Activated CD4-positive, alpha-beta T cell treated with anti-CD3 and anti-CD28 coated beads, Interleukin-2, amount 10 ng/mL, durations not matched to agents 7 days and 5 days (primary cell): ENCODE measurements around the gene RARS1. TPM values are rescaled to one million over a fixed set of nuclear protein-coding genes. Genes with fewer than 3 reads are reported as not detected.

Experiments
- CTCF ChIA-PET: fragments of 350-600 bp; sonication (Branson Sonifier 250); formaldehyde crosslinking; loops from one replicate; lab custom pipeline; 2021; ENCODE audit warnings: antibody characterized with exemption; lab: Charles Lee
- POLR2A ChIA-PET: fragments of 350-600 bp; sonication (Branson Sonifier 250); formaldehyde crosslinking; loops from one replicate; lab custom pipeline; 2021; ENCODE audit warnings: antibody characterized with exemption; lab: Charles Lee
- DNase-seq: peaks from one replicate; pipeline ENCODE4 v3.0.0-alpha.2; 2020
- H3K27ac Mint-ChIP-seq: one replicate; pipeline ENCODE4 v1.8.0; 2021; ENCODE audit warnings: mild to moderate bottlenecking, moderate library complexity, mixed read lengths
- H3K27me3 Mint-ChIP-seq: one replicate; pipeline ENCODE4 v1.8.0; 2021; ENCODE audit warnings: mixed read lengths
- H3K36me3 Mint-ChIP-seq: one replicate; pipeline ENCODE4 v1.8.0; 2021; ENCODE audit warnings: low read depth, mixed read lengths
- H3K4me1 Mint-ChIP-seq: one replicate; pipeline ENCODE4 v1.8.0; 2021; ENCODE audit warnings: mixed read lengths
- H3K4me3 Mint-ChIP-seq: one replicate; pipeline ENCODE4 v1.8.0; 2021; ENCODE audit warnings: mild to moderate bottlenecking, moderate library complexity, mixed read lengths
- H3K9me3 Mint-ChIP-seq: one replicate; pipeline ENCODE4 v1.8.0; 2021; ENCODE audit warnings: mixed read lengths
- total RNA-seq, 2 experiments: library from RNA; stranded (reverse); gene quantifications; one replicate each; pipeline ENCODE4 v1.2.3, GENCODE V29; 2021

The RARS1 gene
- total RNA-seq, 2 experiments from 2014 or later: 68.2 to 70.5 TPM

DNA sequence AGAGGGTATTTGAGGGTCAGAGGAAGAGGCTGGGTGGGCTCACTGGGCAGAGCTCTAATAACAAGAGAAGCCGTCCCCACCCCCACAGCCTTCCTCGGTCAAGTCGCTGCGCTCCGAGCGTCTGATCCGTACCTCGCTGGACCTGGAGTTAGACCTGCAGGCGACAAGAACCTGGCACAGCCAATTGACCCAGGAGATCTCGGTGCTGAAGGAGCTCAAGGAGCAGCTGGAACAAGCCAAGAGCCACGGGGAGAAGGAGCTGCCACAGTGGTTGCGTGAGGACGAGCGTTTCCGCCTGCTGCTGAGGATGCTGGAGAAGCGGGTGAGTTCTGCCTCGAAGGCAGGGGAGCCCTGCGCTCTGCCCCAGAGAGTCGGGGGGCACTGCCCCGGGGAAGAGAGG is 21.6 kb upstream of the RARS1 start:
- Mint-ChIP-seq H3K9me3 (no peaks in the 10 kb centered on the region), H3K36me3 (no peaks in the 10 kb centered on the region), H3K27me3 (no peaks in the 10 kb centered on the region), H3K4me1 (peaks cover 4% of the 10 kb centered on the region), H3K4me3 (no peak overlapping the region), H3K27ac (no peak overlapping the region)
- POLR2A ChIA-PET: no interaction called here
- no peak for DNase-seq
- CTCF ChIA-PET: no interaction called here

DNA sequence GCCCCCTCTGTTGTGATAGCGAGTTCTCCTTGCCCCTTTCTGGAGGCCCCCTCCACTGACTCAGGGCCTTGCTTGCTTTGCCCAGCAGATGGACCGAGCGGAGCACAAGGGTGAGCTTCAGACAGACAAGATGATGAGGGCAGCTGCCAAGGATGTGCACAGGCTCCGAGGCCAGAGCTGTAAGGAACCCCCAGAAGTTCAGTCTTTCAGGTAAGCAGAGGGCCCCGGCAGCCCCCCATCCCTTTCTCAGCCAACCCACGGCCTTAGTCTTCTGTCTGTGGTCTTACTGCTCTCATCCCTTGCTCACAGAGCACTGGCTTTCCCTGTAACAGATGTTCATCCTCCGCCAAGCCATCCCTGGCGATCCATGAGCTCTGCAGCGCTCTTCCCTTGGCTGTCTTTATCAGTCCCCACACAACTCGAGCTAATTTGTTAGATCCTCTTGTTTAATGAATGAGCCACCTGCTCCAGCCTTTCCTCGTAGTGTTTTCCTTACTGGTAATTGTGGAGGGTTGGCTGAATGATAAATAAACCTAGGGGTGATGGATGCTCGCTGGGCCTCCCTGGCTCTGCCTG is 18.4 kb upstream of the RARS1 start:
- ChIA-PET CTCF (interaction anchor here (0.6 kb wide), 1 partner anchor 37 kb away, joined by 3 read pairs; no protein-coding TSS in a partner anchor), POLR2A (no interaction called here)
- H3K4me3 Mint-ChIP-seq: no peak overlapping the region
- no peaks in the 10 kb centered on the region for H3K27me3 Mint-ChIP-seq
- H3K27ac Mint-ChIP-seq: no peak overlapping the region
- peaks cover 4% of the 10 kb centered on the region for H3K4me1 Mint-ChIP-seq
- DNase-seq: no peak
- H3K9me3 Mint-ChIP-seq: no peaks in the 10 kb centered on the region
- H3K36me3 Mint-ChIP-seq: no peaks in the 10 kb centered on the region

GRCh38 chr5:168468836-168469235 is 17.4 kb upstream of the RARS1 start:
- POLR2A ChIA-PET: no interaction called here
- Mint-ChIP-seq H3K27ac (no peak overlapping the region), H3K4me1 (peaks cover 3% of the 10 kb centered on the region), H3K9me3 (no peaks in the 10 kb centered on the region), H3K36me3 (no peaks in the 10 kb centered on the region), H3K27me3 (no peaks in the 10 kb centered on the region), H3K4me3 (no peak overlapping the region)
- CTCF ChIA-PET: no interaction called here
- no peak for DNase-seq

DNA sequence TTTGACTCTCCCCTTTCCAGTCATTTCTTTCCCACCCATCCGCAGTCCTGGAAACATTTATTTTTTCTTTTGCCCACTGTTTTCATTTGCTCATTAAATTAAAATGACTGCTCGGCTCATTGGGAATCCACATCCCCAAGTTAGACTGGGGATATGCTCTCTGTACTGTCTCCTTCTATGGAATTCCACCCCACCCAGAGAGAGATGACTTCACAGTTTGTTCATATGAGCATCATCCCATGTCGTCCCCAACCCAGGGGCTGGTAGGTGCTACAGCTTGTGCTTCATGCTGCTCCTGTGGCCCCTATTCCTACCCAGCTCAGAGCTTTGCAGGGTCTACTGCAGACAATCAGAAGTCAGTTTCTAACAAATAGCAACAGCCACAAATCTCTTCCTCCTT is 16.5 kb upstream of the RARS1 start:
- Mint-ChIP-seq H3K27ac (no peak overlapping the region), H3K4me3 (no peak overlapping the region), H3K9me3 (no peaks in the 10 kb centered on the region), H3K36me3 (no peaks in the 10 kb centered on the region), H3K4me1 (no peaks in the 10 kb centered on the region), H3K27me3 (no peaks in the 10 kb centered on the region)
- ChIA-PET POLR2A (no interaction called here), CTCF (no interaction called here)
- no peak for DNase-seq

- Mint-ChIP-seq H3K36me3 (no peaks in the 10 kb centered on the region), H3K27ac (no peak overlapping the region), H3K9me3 (no peaks in the 10 kb centered on the region), H3K4me3 (no peak overlapping the region), H3K4me1 (no peaks in the 10 kb centered on the region), H3K27me3 (no peaks in the 10 kb centered on the region)
- ChIA-PET POLR2A (no interaction called here), CTCF (interaction anchor here (1.0 kb wide), 1 partner anchor 30 kb away, joined by 3 read pairs; no protein-coding TSS in a partner anchor)
- DNase-seq: no peak
Measured at GRCh38 chr5:168471785-168472184, 14.5 kb upstream of the RARS1 start.

DNA sequence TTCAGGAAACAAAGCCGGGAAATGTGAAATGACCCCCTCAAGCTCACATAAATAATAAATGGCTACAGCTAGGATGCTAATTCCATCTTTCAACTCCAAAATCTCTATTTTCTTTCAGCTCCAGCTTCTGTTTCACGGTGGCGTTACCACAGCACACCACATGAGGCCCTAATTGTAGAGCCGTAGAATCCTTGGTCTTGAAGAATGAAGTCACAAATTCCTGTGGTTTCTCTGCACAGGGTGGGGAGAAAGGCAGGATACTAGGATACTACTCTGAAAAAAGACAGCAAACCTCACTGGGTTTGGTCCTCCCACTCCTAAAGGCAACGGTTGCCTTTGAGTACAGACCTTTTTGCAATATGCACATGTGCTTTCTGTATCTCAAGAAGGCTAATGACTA is 13.9 kb upstream of the RARS1 start:
- no peaks in the 10 kb centered on the region for H3K9me3 Mint-ChIP-seq
- POLR2A ChIA-PET: no interaction called here
- CTCF ChIA-PET: no interaction called here

DNA sequence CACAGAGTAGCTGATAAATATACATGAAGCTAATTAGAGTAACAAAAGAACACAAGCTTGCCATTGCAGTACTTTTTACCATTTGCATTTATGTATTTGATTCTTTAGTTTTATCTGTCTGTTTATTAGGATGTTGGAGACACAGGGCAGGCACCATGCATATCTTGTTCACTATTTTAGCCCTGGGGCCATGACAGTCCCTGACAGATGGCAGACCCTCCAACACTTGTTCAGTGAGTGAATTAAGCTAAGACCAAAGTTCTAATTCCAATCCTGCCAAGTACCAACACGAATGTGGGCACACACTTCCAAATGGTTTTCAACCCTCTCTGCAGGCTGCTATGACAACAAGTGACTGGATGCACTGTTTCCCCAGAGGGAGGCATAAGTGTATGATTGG is 12.0 kb upstream of the RARS1 start:
- Mint-ChIP-seq H3K4me3 (no peak overlapping the region), H3K27me3 (peaks cover 3% of the 10 kb centered on the region), H3K9me3 (no peaks in the 10 kb centered on the region), H3K36me3 (no peaks in the 10 kb centered on the region), H3K4me1 (no peaks in the 10 kb centered on the region), H3K27ac (no peak overlapping the region)
- POLR2A ChIA-PET: no interaction called here
- no peak for DNase-seq
- CTCF ChIA-PET: interaction anchor here (0.6 kb wide), 1 partner anchor 17 kb away, joined by 3 read pairs; no protein-coding TSS in a partner anchor

More for the DNA sequence above, 13.9 kb upstream of the RARS1 start:
- no peak overlapping the region for H3K4me3 Mint-ChIP-seq
- H3K4me1 Mint-ChIP-seq: no peaks in the 10 kb centered on the region
- no peaks in the 10 kb centered on the region for H3K36me3 Mint-ChIP-seq
- H3K27me3 Mint-ChIP-seq: no peaks in the 10 kb centered on the region
- no peak for DNase-seq
- no peak overlapping the region for H3K27ac Mint-ChIP-seq

DNA sequence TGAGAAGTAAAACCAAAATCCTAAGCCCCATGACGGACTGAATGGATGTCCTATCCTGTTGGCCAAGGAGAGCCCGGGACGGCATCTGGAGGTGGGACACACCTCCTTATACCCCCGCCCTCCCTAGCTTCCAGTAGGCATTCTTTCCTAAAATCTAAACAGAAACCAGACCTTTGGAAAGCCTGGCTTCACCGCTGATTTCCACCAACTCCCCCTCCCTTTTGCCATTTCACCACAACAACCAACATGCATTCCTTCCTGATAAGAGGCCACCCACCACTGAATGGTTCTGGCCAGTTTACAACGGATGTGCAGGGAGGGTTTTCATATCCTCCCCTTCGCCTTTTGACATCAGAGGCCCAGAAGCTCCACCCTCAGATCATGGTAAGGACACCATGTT is 9.2 kb upstream of the RARS1 start:
- Mint-ChIP-seq H3K27me3 (peaks cover 3% of the 10 kb centered on the region), H3K9me3 (no peaks in the 10 kb centered on the region), H3K4me3 (no peak overlapping the region), H3K27ac (no peak overlapping the region), H3K36me3 (no peaks in the 10 kb centered on the region), H3K4me1 (peaks cover 11% of the 10 kb centered on the region)
- DNase-seq: no peak
- ChIA-PET CTCF (no interaction called here), POLR2A (interaction anchor here (0.6 kb wide), 1 partner anchor 278 kb away, joined by 6 read pairs; no protein-coding TSS in a partner anchor)

GRCh38 chr5:168479166-168479565 is 7.1 kb upstream of the RARS1 start:
- no peak overlapping the region for H3K4me3 Mint-ChIP-seq
- no peaks in the 10 kb centered on the region for H3K9me3 Mint-ChIP-seq
- CTCF ChIA-PET: no interaction called here
- H3K27ac Mint-ChIP-seq: no peak overlapping the region
- H3K27me3 Mint-ChIP-seq: peaks cover 3% of the 10 kb centered on the region
- no peaks in the 10 kb centered on the region for H3K36me3 Mint-ChIP-seq
- DNase-seq: no peak
- H3K4me1 Mint-ChIP-seq: peaks cover 16% of the 10 kb centered on the region
- POLR2A ChIA-PET: no interaction called here

- Mint-ChIP-seq H3K4me3 (no peak overlapping the region), H3K9me3 (no peaks in the 10 kb centered on the region), H3K4me1 (peaks cover 22% of the 10 kb centered on the region), H3K36me3 (no peaks in the 10 kb centered on the region), H3K27ac (no peak overlapping the region), H3K27me3 (peaks cover 3% of the 10 kb centered on the region)
- ChIA-PET CTCF (interaction anchor here (1.0 kb wide), 1 partner anchor 24 kb away, joined by 3 read pairs; no protein-coding TSS in a partner anchor), POLR2A (no interaction called here)
- no peak for DNase-seq
Measured at GRCh38 chr5:168480601-168481000, 5.7 kb upstream of the RARS1 start.

- H3K36me3 Mint-ChIP-seq: no peaks in the 10 kb centered on the region
- peaks cover 30% of the 10 kb centered on the region for H3K4me1 Mint-ChIP-seq
- ChIA-PET POLR2A (no interaction called here), CTCF (interaction anchor here (0.5 kb wide), 1 partner anchor 54 kb away, joined by 4 read pairs; no protein-coding TSS in a partner anchor)
- no peak overlapping the region for H3K4me3 Mint-ChIP-seq
- peak; percentile 28 for DNase-seq
- no peaks in the 10 kb centered on the region for H3K9me3 Mint-ChIP-seq
- no peak overlapping the region for H3K27ac Mint-ChIP-seq
- H3K27me3 Mint-ChIP-seq: peaks cover 3% of the 10 kb centered on the region
Measured at GRCh38 chr5:168481330-168481788, 4.9 kb upstream of the RARS1 start.

DNA sequence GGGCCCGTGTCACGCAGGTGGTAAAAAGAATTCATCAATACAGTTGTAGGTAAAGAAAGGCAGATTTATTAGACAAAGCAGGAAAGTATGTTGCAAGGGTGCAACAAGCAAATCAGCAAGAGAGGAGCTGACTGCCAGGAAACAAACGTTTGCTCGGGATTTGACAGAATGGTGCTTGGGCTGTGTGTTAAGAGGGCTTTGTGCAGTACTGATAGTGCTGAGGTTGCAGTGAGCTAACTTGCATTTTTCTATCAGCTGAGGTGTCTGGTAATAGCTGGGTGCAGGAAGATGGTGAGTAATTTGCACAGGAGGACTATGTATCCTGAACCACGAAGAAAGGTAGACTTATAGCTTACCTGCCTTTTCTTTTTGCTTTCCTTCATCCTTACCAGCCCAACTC is 3.9 kb upstream of the RARS1 start:
- CTCF ChIA-PET: no interaction called here
- Mint-ChIP-seq H3K36me3 (peaks cover under 1% of the 10 kb centered on the region), H3K4me3 (no peak overlapping the region), H3K27ac (no peak overlapping the region), H3K4me1 (peaks cover 36% of the 10 kb centered on the region), H3K27me3 (peaks cover 3% of the 10 kb centered on the region), H3K9me3 (no peaks in the 10 kb centered on the region)
- POLR2A ChIA-PET: no interaction called here
- DNase-seq: no peak

DNA sequence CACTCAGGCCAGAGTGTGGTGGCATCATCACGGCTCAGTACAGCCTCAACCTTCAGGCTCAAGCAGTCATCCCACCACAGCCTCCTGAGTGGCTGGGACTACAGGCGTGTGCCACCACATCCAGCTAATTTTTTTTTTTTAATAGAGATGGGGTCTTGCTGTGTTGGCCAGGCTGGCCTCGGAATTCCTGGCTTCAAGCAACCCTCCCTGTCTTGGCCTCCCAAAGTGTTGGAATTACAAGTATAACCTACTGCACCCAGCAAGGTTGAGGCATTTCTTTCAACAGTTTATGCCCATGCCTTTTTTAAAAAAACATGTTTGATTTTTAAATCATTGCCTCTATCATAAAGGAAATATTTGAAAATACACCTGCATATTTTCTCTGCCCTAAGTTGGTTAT is 2.8 kb downstream of the RARS1 start:
- H3K4me1 Mint-ChIP-seq: peaks cover 32% of the 10 kb centered on the region
- H3K36me3 Mint-ChIP-seq: peaks cover 45% of the 10 kb centered on the region
- no peaks in the 10 kb centered on the region for H3K9me3 Mint-ChIP-seq
- no peaks in the 10 kb centered on the region for H3K27me3 Mint-ChIP-seq
- H3K4me3 Mint-ChIP-seq: no peak overlapping the region
- no peak for DNase-seq
- ChIA-PET CTCF (no interaction called here), POLR2A (no interaction called here)
- no peak overlapping the region for H3K27ac Mint-ChIP-seq
